HEK293 (cell line): Measurements from ENCODE around the gene JPH2.

Experiments used
- CTCF ChIP-seq: fragments of 450-650 bp; formaldehyde crosslinking; IDR thresholded peaks from 2 replicates; pipeline ENCODE4 v1.5.1; 2016; ENCODE audit warnings: missing biosample characterization, missing genetic modification characterization
- ZNF121 ChIP-seq: fragments of 450-650 bp; formaldehyde crosslinking; IDR thresholded peaks from 2 replicates; pipeline ENCODE4 v1.5.1; 2016; ENCODE audit warnings: missing biosample characterization, missing genetic modification characterization
- ZNF239 ChIP-seq: fragments of 450-650 bp; formaldehyde crosslinking; IDR thresholded peaks from 2 replicates; pipeline ENCODE4 v1.5.1; 2016; ENCODE audit warnings: missing biosample characterization, missing genetic modification characterization
- ZNF274 ChIP-seq, 2 experiments: fragments of 200-500 bp in 1 of 2; fragments of 450-650 bp in 1 of 2; sonication (Bioruptor generic) in 1 of 2; formaldehyde crosslinking in 1 of 2; IDR thresholded peaks; 2 replicates each; pipeline versions ENCODE4 v1.5.1 to v1.6.1; 2014 to 2016; ENCODE audit warnings: borderline replicate concordance in 1 of 2, inconsistent platforms in 1 of 2, low read length in 1 of 2, missing biosample characterization in 1 of 2, missing genetic modification characterization in 1 of 2
- ZNF530 ChIP-seq: fragments of 450-650 bp; formaldehyde crosslinking; IDR thresholded peaks from 2 replicates; pipeline ENCODE4 v1.5.1; 2016; ENCODE audit warnings: low read depth, missing biosample characterization, missing genetic modification characterization
- TF ChIP-seq, protein P1 (sequence below): fragments of 450-650 bp; formaldehyde crosslinking; IDR thresholded peaks from 2 replicates; pipeline ENCODE4 v1.5.1; 2016; ENCODE audit warnings: missing biosample characterization, missing genetic modification characterization
- TF ChIP-seq, protein P2 (sequence below): fragments of 450-650 bp; IDR thresholded peaks from 2 replicates; pipeline ENCODE4 v1.5.1; 2018; ENCODE audit warnings: missing biosample characterization, mild to moderate bottlenecking, missing genetic modification characterization

- TF ChIP-seq CTCF (tag by site-specific recombination) (no peak), ZNF530 (tag by site-specific recombination) (no peak), ZNF274 (IDR thresholded peaks at IDR 0.05; ENCODE audit: low read length) (no peak), ZNF274 (tag by site-specific recombination; IDR thresholded peaks at IDR 0.05; ENCODE audit: borderline replicate concordance) (no peak), ZNF121 (tag by site-specific recombination) (no peak), ZNF239 (tag by site-specific recombination) (no peak)
- TF ChIP-seq, protein P1, sequence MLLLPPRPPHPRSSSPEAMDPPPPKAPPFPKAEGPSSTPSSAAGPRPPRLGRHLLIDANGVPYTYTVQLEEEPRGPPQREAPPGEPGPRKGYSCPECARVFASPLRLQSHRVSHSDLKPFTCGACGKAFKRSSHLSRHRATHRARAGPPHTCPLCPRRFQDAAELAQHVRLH (tag by site-specific recombination): no peak
- TF ChIP-seq, protein P2, sequence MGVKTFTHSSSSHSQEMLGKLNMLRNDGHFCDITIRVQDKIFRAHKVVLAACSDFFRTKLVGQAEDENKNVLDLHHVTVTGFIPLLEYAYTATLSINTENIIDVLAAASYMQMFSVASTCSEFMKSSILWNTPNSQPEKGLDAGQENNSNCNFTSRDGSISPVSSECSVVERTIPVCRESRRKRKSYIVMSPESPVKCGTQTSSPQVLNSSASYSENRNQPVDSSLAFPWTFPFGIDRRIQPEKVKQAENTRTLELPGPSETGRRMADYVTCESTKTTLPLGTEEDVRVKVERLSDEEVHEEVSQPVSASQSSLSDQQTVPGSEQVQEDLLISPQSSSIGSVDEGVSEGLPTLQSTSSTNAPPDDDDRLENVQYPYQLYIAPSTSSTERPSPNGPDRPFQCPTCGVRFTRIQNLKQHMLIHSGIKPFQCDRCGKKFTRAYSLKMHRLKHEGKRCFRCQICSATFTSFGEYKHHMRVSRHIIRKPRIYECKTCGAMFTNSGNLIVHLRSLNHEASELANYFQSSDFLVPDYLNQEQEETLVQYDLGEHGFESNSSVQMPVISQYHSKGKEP (tag by site-specific recombination): no peak
Observed at GRCh38 chr20:44208770-44209169, 21.8 kb upstream of the JPH2 start.
